ENCODE data around the gene FAM209B.

DNA sequence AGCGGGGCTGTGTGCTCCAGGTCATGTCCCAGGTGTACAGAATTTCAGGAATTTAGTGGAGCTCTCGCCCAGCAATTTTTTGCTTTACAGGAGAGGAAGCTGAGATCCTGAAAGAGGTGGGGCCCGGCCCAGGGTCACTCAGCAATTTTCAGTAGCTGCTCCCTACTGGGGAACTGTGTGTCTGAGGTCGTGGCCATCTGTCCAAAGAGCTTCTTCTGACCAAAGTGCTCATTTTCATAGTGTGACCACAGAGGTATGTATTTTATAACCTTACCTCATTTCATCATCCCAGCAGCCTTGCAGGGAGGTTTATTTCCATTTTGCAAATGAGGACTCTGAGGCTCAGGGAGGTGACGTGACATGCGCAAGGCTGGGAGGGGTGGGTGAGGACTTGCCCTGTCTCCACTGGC, 46.3 kb downstream of the FAM209B start:
- TF ChIP-seq, protein P1, sequence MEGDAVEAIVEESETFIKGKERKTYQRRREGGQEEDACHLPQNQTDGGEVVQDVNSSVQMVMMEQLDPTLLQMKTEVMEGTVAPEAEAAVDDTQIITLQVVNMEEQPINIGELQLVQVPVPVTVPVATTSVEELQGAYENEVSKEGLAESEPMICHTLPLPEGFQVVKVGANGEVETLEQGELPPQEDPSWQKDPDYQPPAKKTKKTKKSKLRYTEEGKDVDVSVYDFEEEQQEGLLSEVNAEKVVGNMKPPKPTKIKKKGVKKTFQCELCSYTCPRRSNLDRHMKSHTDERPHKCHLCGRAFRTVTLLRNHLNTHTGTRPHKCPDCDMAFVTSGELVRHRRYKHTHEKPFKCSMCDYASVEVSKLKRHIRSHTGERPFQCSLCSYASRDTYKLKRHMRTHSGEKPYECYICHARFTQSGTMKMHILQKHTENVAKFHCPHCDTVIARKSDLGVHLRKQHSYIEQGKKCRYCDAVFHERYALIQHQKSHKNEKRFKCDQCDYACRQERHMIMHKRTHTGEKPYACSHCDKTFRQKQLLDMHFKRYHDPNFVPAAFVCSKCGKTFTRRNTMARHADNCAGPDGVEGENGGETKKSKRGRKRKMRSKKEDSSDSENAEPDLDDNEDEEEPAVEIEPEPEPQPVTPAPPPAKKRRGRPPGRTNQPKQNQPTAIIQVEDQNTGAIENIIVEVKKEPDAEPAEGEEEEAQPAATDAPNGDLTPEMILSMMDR (IDR thresholded peaks at IDR 0.05) = no peak
- no peak for TF ChIP-seq EP300 (IDR thresholded peaks at IDR 0.05)
- no peak for TF ChIP-seq POLR2A (IDR thresholded peaks at IDR 0.05)
